ENCODE results near the gene NLRP6.

DNA sequence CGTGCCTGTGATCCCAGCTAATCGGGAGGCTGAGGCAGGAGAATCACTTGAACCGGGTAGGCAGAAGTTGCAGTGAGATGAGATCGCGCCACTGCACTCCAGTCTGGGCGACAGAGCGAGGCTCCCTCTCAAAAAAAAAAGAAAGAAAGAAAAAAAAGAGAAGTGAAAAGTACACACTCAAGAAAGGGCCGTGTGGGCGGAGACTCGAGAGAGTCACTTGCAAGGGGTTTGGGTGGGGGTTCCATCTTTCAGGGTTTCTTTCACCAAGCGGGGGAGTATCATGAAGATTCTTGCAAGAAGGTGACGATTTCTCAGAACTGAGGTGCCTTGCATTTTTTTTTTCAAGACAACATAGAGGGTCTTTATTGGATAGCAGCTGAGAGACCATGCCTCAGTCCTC lies 25.2 kb downstream of the NLRP6 start:
- TF ChIP-seq, protein P1, sequence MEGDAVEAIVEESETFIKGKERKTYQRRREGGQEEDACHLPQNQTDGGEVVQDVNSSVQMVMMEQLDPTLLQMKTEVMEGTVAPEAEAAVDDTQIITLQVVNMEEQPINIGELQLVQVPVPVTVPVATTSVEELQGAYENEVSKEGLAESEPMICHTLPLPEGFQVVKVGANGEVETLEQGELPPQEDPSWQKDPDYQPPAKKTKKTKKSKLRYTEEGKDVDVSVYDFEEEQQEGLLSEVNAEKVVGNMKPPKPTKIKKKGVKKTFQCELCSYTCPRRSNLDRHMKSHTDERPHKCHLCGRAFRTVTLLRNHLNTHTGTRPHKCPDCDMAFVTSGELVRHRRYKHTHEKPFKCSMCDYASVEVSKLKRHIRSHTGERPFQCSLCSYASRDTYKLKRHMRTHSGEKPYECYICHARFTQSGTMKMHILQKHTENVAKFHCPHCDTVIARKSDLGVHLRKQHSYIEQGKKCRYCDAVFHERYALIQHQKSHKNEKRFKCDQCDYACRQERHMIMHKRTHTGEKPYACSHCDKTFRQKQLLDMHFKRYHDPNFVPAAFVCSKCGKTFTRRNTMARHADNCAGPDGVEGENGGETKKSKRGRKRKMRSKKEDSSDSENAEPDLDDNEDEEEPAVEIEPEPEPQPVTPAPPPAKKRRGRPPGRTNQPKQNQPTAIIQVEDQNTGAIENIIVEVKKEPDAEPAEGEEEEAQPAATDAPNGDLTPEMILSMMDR (IDR thresholded peaks at IDR 0.05) = no peak
- TF ChIP-seq POLR2A (IDR thresholded peaks at IDR 0.05) = no peak
